Measurements from ENCODE around the gene TIMP2. TPM values are rescaled to one million over a fixed set of nuclear protein-coding genes. Genes with fewer than 3 reads are reported as not detected.
A peak's percentile ranks its signal among the peaks of the same experiment; 100 is the strongest.

The TIMP2 gene
- total and polyA plus RNA-seq, 11 donors: 25.1 to 201 (median 88.3) TPM

GRCh38 chr17:78934681-78935418 is 9.7 kb upstream of the TIMP2 start:
- ATAC-seq (no peak), DNase-seq (no peak)
- Histone ChIP-seq H3K4me1 (peaks cover 4 to 32% (median 26%) of the 10 kb centered on the region in 12 donors), H3K36me3 (no peaks in the 10 kb centered on the region), H3K4me3 (peak overlapping the region in 8 of 12 donors; percentile 25 to 49 (median 40)), H3K9me3 (no peaks in the 10 kb centered on the region), H3K27me3 (no peaks in the 10 kb centered on the region), H3K27ac (peak overlapping the region; percentile 59 to 94 (median 80))
- 75 to 80% (median 76%) methylated on average over 17 to 19 of the region's 19 CpGs for WGBS, 4 donors
- intact Hi-C loops (cut with DNase I): loop anchor here in 2 of 10 donors (5.0 kb wide), 2 partner anchors 37 to 53 kb away; no protein-coding TSS in a partner anchor
- TF ChIP-seq POLR2A (IDR thresholded peaks at IDR 0.05) (no peak), CTCF (IDR thresholded peaks at IDR 0.05) (no peak)

GRCh38 chr17:78933959-78934568 is 8.9 kb upstream of the TIMP2 start:
- ATAC-seq: peak; percentile 80 to 91 (median 86)
- WGBS, 4 donors: 3 to 8% (median 4%) methylated on average over 11 to 16 of the region's 16 CpGs
- no peaks in the 10 kb centered on the region for H3K9me3 ChIP-seq
- H3K27ac ChIP-seq: peak overlapping the region; percentile 59 to 94 (median 80)
- H3K36me3 ChIP-seq: no peaks in the 10 kb centered on the region
- peak; percentile 93 to 96 (median 94) for DNase-seq
- intact Hi-C loops (cut with DNase I): loop anchor here in 2 of 10 donors (5.0 kb wide), 2 partner anchors 38 to 52 kb away; no protein-coding TSS in a partner anchor
- H3K27me3 ChIP-seq: no peaks in the 10 kb centered on the region
- TF ChIP-seq POLR2A (IDR thresholded peaks at IDR 0.05) (no peak), CTCF (IDR thresholded peaks at IDR 0.05) (no peak)
- peak overlapping the region in 9 of 12 donors; percentile 25 to 49 (median 39) for H3K4me3 ChIP-seq
- H3K4me1 ChIP-seq: peaks cover 4 to 36% (median 26%) of the 10 kb centered on the region in 12 donors

- peak in 3 of 5 donors; percentile 49 to 82 (median 80) for DNase-seq
- 68 to 74% (median 71%) methylated on average over 17 to 18 of the region's 18 CpGs for WGBS, 4 donors
- H3K36me3 ChIP-seq: no peaks in the 10 kb centered on the region
- H3K4me1 ChIP-seq: peaks cover 4 to 36% (median 26%) of the 10 kb centered on the region in 12 donors
- peak in 3 of 4 donors; percentile 37 to 62 (median 38) for ATAC-seq
- peak overlapping the region in 8 of 12 donors; percentile 25 to 49 (median 36) for H3K4me3 ChIP-seq
- H3K27me3 ChIP-seq: no peaks in the 10 kb centered on the region
- H3K27ac ChIP-seq: peak overlapping the region; percentile 59 to 94 (median 80)
- no peaks in the 10 kb centered on the region for H3K9me3 ChIP-seq
- intact Hi-C loops (cut with DNase I): loop anchor here in 2 of 10 donors (5.0 kb wide), 2 partner anchors 39 to 51 kb away; no protein-coding TSS in a partner anchor
- TF ChIP-seq POLR2A (IDR thresholded peaks at IDR 0.05) (no peak), CTCF (IDR thresholded peaks at IDR 0.05) (no peak)
Observed at GRCh38 chr17:78933025-78933958, 8.1 kb upstream of the TIMP2 start.

Data from heart left ventricle (tissue), 16 donors.